HG02798 (cell line): ENCODE measurements around the gene EML1.

Source experiments
- ATAC-seq: cut with Tn5 transposase; IDR thresholded peaks from one replicate; pipeline ENCODE4 v1.9.1; 2021; ENCODE audit warnings: mild to moderate bottlenecking; ENCODE audit not compliant: unreplicated experiment, poor library complexity

EML1 gene

DNA sequence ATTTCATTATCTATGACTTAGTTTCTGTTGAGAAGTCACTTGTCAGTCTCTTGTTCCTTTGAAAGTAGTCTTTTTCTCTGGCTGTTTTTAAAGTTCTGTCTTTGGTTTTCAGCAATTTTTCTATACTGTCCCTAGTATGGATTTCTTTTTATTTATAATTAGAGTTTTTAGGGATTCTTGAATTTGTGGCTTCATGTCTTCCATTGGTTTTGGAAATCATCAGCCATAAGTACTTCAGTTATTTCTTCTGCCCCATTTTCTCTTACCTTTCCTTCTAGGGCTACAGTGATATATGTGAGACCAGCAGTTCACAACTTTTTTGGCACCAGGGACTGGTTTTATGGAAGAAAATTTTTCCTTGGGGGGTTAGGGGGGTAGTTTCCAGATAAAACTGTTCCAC, 182.0 kb downstream of the EML1 start:
- no peak for ATAC-seq

DNA sequence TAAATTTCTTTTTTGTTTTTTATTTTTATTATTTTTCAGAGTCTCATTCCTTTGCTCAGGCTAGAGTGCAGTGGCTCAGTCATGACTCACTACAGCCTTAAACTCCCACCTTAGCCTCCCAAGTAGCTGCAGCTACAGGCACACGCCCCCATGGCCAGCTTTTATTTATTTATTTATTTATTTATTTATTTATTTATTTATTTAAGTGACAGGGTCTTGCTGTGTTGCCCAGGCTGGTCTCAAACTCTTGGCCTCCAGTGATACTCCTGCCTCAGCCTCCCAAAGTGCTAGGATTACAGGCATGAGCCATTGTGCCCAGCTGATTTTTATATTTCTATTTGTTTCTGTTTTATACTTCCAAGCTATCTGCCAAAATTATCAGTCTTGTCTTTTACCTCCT, 182.8 kb downstream of the EML1 start:
- no peak for ATAC-seq

DNA sequence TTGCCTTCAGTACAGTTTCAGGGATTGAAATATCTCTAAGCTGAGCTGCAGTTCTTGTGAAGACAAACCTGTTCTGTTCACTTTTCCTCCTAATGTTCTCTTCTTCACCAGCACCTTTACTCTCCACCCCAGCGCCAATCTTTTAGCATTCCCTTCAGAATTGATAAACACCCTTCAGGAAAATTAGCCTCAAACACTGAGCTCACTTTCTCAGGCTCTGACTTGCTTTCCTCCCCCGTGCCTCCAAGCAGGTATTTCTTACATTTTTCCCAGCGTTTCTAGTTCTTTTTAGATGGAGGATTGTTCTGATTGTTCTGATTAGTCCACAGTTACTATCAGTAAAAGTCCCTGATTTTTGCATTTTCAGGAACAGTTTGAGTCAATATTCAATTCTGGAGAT, 183.5 kb downstream of the EML1 start:
- no peak for ATAC-seq

DNA sequence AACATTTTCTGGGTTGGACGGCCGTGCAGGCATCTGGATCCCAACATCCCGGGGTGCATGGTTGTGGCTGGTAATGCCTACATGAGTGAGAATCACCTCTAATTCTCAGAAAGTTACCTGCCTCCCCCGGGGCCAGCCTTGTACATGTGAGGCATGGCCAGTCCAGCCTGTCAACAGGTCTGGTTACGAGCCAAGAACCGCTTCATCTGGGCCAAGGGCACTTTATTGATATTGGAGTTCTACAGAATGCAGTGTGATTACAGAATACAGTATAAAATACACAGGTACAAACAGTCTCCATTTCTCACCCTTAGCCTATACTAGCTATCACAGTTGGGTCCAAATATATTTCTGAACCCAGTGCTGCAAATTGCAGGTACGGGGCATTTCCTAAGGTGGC, 187.1 kb downstream of the EML1 start:
- no peak for ATAC-seq

GRCh38 chr14:99981806-99982205, 188.6 kb downstream of the EML1 start:
- no peak for ATAC-seq

- peak; percentile 69 for ATAC-seq
These were observed 189.5 kb downstream of the EML1 start for GRCh38 chr14:99982537-99983250.

- ATAC-seq: no peak
These were observed 190.2 kb downstream of the EML1 start for GRCh38 chr14:99983251-99984015.

- no peak for ATAC-seq
These were observed 190.8 kb downstream of the EML1 start for GRCh38 chr14:99984036-99984435.

- no peak for ATAC-seq
These were observed 193.2 kb downstream of the EML1 start for GRCh38 chr14:99986396-99986795.

GRCh38 chr14:99989032-99989431, 195.8 kb downstream of the EML1 start:
- no peak for ATAC-seq

DNA sequence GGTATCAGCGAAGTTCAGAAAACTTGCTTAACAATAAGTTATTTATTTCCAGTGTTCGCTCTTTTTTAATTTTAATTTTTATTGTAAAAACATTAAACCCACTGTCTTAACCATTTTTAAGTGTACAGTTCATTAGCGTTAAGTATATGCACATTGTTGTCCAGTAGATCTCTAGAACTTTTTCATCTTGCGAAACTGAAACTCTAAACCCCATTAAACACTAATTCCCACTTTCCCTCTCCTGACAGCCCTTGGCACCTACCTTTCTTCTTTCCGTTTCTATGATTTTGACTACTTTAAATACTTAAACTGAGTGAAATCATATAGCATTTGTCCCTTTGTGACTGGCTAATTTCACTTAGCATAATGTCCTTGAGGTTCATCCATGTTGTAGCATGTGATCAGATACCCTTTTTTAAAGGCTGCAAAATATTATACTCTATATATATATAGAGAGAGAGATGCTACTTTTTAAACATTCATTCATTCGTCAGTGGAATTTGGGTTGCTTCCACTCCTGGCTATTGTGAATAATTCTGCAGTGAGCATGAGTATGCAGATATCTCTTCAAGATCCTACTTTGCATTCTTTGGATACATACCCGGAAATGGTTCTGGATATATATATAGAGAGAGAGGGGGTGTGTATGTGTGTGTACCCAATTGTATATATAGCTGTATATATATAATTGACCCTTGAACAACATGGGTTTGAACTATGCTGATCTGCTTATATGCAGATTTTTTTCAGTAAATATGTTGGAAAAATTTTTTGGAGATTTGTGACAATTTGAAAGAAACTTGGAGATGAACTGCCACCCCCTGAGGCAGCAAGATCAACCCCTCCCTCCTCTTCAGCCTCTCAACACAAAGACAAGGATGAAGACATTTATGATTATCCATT, 197.3 kb downstream of the EML1 start:
- ATAC-seq: no peak

DNA sequence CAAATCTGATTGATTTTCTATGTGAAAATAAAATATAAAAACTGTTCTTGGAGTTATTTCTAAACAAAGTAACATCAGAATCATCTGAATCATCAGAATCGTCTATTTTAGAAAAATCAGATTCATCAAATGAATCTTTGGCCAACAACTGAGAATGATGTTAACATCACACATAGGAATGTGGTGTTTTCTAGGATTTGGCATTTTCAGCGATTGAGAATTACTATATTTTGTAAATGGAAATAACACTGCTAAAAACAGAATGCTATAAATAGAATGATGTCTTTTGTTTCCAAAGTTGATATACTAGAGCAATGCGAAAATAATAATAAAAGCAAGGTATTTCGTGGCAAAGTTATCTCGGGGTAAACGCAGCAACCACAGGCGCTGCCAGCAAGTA, 198.1 kb downstream of the EML1 start:
- no peak for ATAC-seq
